Kidney epithelial cell (primary cell): Measurements from ENCODE around the gene SETD4. TPM values are rescaled to one million over a fixed set of nuclear protein-coding genes. Genes with fewer than 3 reads are reported as not detected.

Experiments used
- DNase-seq: peaks from one replicate; pipeline ENCODE4 v3.0.0-alpha.2; 2010; ENCODE audit warnings: low read depth
- H3K27me3 ChIP-seq: 2 replicates; pipeline ENCODE4 v1.6.0; 2011; ENCODE audit warnings: low read length; ENCODE audit not compliant: control insufficient read depth, insufficient read depth
- H3K36me3 ChIP-seq: 2 replicates; pipeline ENCODE4 v1.5.1; 2011; ENCODE audit warnings: low read length; ENCODE audit not compliant: control insufficient read depth, insufficient read depth
- H3K4me3 ChIP-seq: 2 replicates; pipeline ENCODE4 v1.5.1; 2011; ENCODE audit warnings: low read depth, mild to moderate bottlenecking, control low read depth, low read length
- total RNA-seq: library from RNA; depleted of rRNA; stranded (reverse); fragments of >200 nt; gene quantifications from 2 replicates; pipeline ENCODE4 v1.2.3, GENCODE V29; 2015
- TF ChIP-seq, protein P1 (sequence below): IDR thresholded peaks from 2 replicates; pipeline ENCODE4 v1.5.1; 2011; ENCODE audit warnings: mild to moderate bottlenecking, moderate library complexity, low read length, control low read depth, inconsistent platforms; ENCODE audit not compliant: insufficient read depth, poor library complexity, severe bottlenecking

SETD4 gene
- 17.9 and 19.1 TPM in 2 replicates for total RNA-seq

DNA sequence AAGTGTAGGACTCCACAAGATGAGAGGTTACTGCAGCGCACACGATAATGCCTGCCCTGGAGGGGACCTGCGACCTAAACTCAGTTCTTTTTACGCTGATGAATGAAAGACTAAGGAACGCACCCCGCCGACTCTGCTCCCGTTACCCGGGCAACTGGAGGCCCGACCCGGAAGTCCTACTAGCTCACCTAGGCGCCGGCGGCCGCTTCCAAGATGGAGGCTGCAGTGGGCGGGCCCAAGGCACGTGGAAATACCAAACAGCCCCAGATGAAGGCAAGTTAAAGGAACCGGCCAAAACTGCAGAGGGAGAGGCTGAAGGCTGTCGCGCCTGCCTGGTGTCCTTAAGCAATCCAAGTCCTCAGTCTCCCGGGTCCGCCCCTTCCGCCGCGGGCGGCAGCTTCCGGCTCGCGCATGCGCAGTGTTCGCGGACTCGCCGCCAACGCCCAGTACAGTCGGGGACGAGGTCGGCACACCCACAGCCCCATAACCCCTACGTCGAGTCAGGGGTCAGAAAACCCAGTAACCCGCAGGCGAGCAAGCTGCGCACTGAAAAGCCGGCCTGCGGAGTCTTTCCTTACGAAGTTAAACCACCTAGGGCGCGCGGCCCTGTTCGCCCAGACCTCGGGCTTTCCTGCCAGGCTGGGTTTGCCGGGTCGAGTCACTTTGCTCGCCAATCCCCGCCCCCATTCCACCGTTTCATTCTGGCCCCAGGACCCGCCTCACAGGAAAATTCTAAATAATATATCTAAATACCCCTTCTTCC, at the start of gene SETD4:
Gene SETD4 (minus strand): TSS at position 368 of the 763 bp plus-strand sequence. CDS start 1,638 bp downstream, outside the sequence.
- peak; percentile 64 for DNase-seq
- H3K27me3 ChIP-seq = no peaks in the 10 kb centered on the region
- TF ChIP-seq, protein P1, sequence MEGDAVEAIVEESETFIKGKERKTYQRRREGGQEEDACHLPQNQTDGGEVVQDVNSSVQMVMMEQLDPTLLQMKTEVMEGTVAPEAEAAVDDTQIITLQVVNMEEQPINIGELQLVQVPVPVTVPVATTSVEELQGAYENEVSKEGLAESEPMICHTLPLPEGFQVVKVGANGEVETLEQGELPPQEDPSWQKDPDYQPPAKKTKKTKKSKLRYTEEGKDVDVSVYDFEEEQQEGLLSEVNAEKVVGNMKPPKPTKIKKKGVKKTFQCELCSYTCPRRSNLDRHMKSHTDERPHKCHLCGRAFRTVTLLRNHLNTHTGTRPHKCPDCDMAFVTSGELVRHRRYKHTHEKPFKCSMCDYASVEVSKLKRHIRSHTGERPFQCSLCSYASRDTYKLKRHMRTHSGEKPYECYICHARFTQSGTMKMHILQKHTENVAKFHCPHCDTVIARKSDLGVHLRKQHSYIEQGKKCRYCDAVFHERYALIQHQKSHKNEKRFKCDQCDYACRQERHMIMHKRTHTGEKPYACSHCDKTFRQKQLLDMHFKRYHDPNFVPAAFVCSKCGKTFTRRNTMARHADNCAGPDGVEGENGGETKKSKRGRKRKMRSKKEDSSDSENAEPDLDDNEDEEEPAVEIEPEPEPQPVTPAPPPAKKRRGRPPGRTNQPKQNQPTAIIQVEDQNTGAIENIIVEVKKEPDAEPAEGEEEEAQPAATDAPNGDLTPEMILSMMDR = no peak
- peaks cover 2% of the 10 kb centered on the region for H3K36me3 ChIP-seq
- peak within 1 kb of the TSS; percentile 92 for H3K4me3 ChIP-seq

DNA sequence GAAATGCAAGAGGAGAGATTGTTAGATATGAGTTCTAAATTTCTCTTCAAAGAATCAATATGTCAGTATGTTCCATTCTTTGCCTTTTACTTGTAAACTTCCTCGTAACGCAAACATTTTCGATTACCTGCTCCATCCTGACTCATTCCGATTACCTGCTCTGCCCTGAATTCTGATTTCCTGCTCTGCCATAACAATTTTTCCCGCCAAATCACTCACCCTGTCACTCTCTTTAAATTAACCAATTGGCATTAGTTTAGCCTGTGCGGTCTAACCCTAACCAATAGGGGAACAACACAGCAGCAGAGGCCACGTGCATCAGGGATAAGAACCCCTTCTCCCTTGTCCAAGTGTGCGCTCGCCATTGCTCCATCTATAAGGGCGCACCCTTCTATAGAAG, 49.5 kb upstream of the SETD4 start:
- no peaks in the 10 kb centered on the region for H3K36me3 ChIP-seq
- DNase-seq = no peak
- TF ChIP-seq, protein P1 = no peak
- H3K4me3 ChIP-seq = no peak overlapping the region
- no peaks in the 10 kb centered on the region for H3K27me3 ChIP-seq

GRCh38 chr21:36105327-36105842, 45.1 kb upstream of the SETD4 start:
- no peaks in the 10 kb centered on the region for H3K36me3 ChIP-seq
- no peaks in the 10 kb centered on the region for H3K27me3 ChIP-seq
- no peak for DNase-seq
- TF ChIP-seq, protein P1 = no peak
- H3K4me3 ChIP-seq = peak overlapping the region; percentile 62

DNA sequence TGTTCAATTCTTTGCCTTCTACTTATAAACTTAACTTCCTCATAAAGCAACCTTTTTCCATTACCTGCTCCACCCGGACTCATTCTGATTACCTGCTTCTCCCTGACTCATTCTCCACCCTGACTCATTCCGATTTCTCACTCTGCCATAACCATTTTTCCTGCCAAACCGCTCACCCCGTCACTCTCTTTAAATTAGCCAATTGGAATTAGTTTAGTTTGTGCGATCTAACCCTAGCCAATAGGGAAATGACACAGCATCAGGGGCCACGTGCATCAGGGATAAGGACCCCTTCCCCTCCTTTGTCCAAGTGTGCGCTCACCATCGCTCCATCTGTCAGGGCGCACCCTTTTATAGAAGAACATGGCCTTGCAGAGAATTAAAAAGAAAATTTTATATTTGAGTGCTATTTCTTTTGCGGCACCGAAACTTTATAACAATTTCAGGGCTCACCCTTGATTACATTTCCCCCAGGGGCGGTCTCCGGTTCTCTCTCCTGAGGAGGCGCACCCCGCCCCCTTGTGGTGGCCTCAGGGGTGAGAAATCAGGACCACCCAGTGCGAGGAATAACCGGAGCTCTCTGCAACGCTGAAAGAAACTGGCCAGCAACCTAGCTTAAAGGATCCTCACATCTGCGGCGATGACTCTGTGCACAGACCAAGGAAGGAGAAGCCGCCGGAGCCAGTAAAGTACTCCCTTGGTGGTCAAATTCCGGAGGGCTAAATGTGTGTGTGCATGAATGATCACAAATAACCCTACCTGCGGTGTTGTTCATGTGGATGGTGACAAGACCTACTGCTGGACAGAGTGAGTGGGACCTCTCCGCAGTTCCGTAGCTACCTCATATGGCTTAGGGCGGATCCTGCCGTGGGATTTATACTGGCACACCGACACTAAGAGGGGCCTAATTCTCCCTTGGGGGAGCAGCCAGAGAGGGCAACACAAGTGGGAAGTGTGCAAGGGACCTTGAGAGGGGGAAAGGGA, 44.3 kb upstream of the SETD4 start:
- peak overlapping the region; percentile 62 for H3K4me3 ChIP-seq
- H3K27me3 ChIP-seq = no peaks in the 10 kb centered on the region
- H3K36me3 ChIP-seq = no peaks in the 10 kb centered on the region
- DNase-seq = peak; percentile 77
- TF ChIP-seq, protein P1 = peak; percentile 78

- no peaks in the 10 kb centered on the region for H3K36me3 ChIP-seq
- TF ChIP-seq, protein P1 = no peak
- H3K27me3 ChIP-seq = no peaks in the 10 kb centered on the region
- peak; percentile 7 for DNase-seq
- no peak overlapping the region for H3K4me3 ChIP-seq
These were observed 43.1 kb upstream of the SETD4 start for GRCh38 chr21:36103434-36103833.
